Central memory CD8-positive, alpha-beta T cell (primary cell): ENCODE measurements around the gene NOSTRIN.
"Not testable (repeated sequence)": the region's sequence is repeated elsewhere in the genome, so short reads cannot be mapped to it uniquely, and the experiment has no call there.

ENCODE experiments used
- ATAC-seq: fragments of 150-1000 bp; cut with Tn5 transposase; replicated peaks from 2 replicates; pipeline ENCODE4 v1.10.0; 2022; ENCODE audit warnings: mild to moderate bottlenecking, moderate FRiP score, moderate number of reproducible peaks; ENCODE audit not compliant: poor library complexity, severe bottlenecking; ENCODE audit errors: extremely low read depth
- DNase-seq, 2 donors: peaks; one replicate each; pipeline ENCODE4 v3.0.0; 2021; ENCODE audit warnings: low spot score in 2 of 2
- H3K27ac Mint-ChIP-seq: one replicate; pipeline ENCODE4 v1.8.0; 2022; ENCODE audit warnings: low read depth, mild to moderate bottlenecking, moderate library complexity, mixed read lengths
- H3K27me3 Mint-ChIP-seq: one replicate; pipeline ENCODE4 v1.8.0; 2022; ENCODE audit warnings: mixed read lengths
- H3K36me3 Mint-ChIP-seq: one replicate; pipeline ENCODE4 v1.8.0; 2022; ENCODE audit warnings: mild to moderate bottlenecking, moderate library complexity, mixed read lengths; ENCODE audit not compliant: insufficient read depth
- H3K4me1 Mint-ChIP-seq: one replicate; pipeline ENCODE4 v1.8.0; 2022; ENCODE audit warnings: mixed read lengths
- H3K4me3 Mint-ChIP-seq: one replicate; pipeline ENCODE4 v1.8.0; 2022; ENCODE audit warnings: mild to moderate bottlenecking, moderate library complexity, mixed read lengths
- H3K9me3 Mint-ChIP-seq: one replicate; pipeline ENCODE4 v1.8.0; 2022; ENCODE audit warnings: mixed read lengths

Gene NOSTRIN

DNA sequence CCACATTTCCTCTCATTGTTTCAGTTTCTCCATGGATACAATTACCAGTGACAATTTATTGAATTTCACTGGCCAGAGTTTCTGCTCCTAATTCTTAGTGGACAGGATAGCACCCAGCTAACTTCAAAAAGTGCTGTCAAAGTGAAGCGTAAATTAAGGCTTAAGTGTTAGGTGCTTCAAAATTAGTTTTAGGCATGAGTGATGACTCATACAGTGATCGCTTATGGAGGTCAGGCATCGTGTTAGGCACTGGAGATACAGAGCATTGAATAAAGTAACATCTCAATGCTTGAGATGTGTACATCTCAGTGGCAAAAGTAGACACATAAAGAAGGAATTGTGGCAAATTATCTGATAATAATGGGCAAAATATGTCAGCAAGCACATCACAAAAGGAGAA is 40.8 kb downstream of the NOSTRIN start:
- Mint-ChIP-seq H3K4me1 (no peaks in the 10 kb centered on the region), H3K27me3 (no peaks in the 10 kb centered on the region), H3K27ac (no peak overlapping the region), H3K4me3 (no peak overlapping the region), H3K9me3 (no peaks in the 10 kb centered on the region), H3K36me3 (no peaks in the 10 kb centered on the region)
- DNase-seq: no peak
- no peak for ATAC-seq

DNA sequence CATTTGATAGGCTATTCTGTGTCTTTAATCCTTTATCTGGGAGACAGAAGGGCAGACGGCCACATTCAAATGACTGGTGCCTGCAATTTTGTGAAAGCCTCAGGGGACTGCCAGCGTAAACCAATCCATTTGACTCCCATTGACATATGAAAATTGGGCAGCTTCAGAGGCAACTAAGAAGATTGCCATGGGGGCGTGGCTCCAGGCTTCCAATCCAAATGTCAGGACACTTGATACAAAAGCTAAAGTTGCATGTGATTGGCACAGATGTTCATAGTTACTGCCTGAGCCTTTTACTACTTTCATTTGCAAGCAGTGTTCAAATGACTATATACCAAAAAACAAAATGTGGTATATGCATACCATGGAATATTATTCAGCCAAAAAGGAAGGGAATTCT is 45.8 kb downstream of the NOSTRIN start:
- DNase-seq (no peak), ATAC-seq (no peak)
- H3K27me3 Mint-ChIP-seq: no peaks in the 10 kb centered on the region
- H3K27ac Mint-ChIP-seq: no peak overlapping the region
- no peaks in the 10 kb centered on the region for H3K36me3 Mint-ChIP-seq
- no peak overlapping the region for H3K4me3 Mint-ChIP-seq
- no peaks in the 10 kb centered on the region for H3K4me1 Mint-ChIP-seq
- no peaks in the 10 kb centered on the region for H3K9me3 Mint-ChIP-seq

DNA sequence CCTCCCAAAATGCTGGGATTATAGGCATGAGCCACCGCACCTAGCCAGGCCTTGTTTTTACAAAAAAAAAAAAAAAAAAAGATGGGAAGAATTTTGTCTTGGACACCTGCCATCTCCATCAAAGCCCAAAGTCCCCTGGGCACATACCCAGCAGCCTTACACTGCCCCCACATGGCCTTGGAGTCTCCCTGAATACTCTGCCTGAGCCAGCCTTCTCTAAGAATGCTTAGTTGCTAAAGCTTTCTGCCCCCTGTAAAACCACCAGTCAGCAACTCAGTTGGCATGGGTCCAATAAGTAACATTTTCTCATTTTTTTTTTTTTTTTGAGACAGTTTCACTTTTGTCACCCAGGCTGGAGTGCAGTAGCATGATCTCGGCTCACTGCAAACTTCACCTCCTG is 47.2 kb downstream of the NOSTRIN start:
- no peaks in the 10 kb centered on the region for H3K4me1 Mint-ChIP-seq
- no peaks in the 10 kb centered on the region for H3K9me3 Mint-ChIP-seq
- no peak overlapping the region for H3K27ac Mint-ChIP-seq
- peak; percentile 19 for ATAC-seq
- DNase-seq: no peak
- no peaks in the 10 kb centered on the region for H3K27me3 Mint-ChIP-seq
- no peaks in the 10 kb centered on the region for H3K36me3 Mint-ChIP-seq
- no peak overlapping the region for H3K4me3 Mint-ChIP-seq

DNA sequence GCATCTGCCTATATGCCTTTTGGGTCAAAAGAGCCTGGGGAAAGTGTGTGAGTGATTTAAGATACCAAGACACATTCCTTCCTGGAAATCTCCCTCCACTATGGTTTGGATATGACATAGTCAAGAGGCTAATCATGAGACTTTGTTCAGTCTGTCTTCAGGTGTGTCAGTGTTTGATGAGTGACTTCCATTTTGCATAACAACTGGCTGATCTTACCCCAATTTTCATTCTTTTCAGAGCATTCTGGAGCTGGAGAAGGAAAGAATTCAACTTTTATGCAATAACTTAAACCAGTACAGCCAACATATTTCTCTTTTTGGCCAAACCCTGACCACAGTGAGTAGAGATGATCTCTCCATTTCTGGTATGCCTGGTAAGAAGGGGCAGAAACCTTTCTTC is 48.4 kb downstream of the NOSTRIN start:
- no peaks in the 10 kb centered on the region for H3K9me3 Mint-ChIP-seq
- no peak overlapping the region for H3K27ac Mint-ChIP-seq
- no peaks in the 10 kb centered on the region for H3K36me3 Mint-ChIP-seq
- no peaks in the 10 kb centered on the region for H3K4me1 Mint-ChIP-seq
- DNase-seq (no peak), ATAC-seq (no peak)
- H3K27me3 Mint-ChIP-seq: no peaks in the 10 kb centered on the region
- H3K4me3 Mint-ChIP-seq: no peak overlapping the region

DNA sequence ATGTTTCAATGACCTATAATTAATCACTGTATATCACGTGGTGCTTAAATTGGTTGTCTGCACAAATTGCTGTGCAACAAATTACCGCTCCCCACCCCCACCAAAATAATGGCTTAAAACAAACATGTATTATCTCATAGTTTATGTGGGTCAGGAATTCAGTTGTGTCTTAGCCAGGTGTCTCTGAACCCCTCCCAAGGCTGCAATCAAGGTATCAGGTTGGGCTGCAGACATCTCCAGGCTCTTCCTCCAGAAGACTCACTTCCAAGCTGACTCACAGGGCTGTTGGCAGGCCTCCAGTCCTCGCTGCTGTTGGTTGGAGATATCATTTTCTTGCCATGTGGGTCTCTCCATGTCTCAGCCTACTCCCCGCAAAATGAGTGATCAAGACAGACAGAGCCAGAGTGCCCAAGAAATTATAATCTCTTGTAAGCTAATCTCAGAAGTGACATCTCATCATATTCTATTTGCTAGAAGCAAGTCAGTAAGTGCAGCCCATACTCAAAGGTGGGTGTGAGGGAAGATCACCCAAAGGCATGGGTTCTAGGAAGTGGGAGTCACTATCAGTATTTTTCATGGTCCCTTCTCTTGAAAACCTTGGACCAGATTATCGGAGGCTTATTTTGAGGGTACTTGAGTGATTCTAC is 49.4 kb downstream of the NOSTRIN start:
- H3K4me1 Mint-ChIP-seq: no peaks in the 10 kb centered on the region
- ATAC-seq: no peak
- no peaks in the 10 kb centered on the region for H3K27me3 Mint-ChIP-seq
- no peak overlapping the region for H3K27ac Mint-ChIP-seq
- no peak overlapping the region for H3K4me3 Mint-ChIP-seq
- no peak for DNase-seq
- no peaks in the 10 kb centered on the region for H3K9me3 Mint-ChIP-seq
- H3K36me3 Mint-ChIP-seq: no peaks in the 10 kb centered on the region

DNA sequence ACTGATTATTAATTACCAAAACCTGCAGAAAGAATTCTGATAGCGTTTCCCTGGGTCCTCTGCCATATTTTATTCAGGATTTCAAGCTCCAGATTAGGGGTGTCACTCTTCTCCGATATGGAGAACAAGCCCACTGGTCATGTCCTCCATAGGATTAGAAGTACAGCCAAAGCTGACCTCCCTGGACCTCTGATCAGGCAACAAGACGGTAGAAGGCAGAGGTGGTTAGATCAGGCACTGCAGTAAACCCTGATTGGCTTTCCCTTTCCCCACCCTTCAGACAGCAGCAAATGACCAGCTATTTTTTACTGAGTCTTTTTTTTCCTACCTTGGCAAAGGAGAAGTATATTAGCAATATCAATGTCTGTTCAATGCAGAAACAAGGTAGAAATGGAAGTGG is 50.0 kb downstream of the NOSTRIN start:
- no peaks in the 10 kb centered on the region for H3K9me3 Mint-ChIP-seq
- no peaks in the 10 kb centered on the region for H3K4me1 Mint-ChIP-seq
- H3K4me3 Mint-ChIP-seq: no peak overlapping the region
- no peak overlapping the region for H3K27ac Mint-ChIP-seq
- no peaks in the 10 kb centered on the region for H3K27me3 Mint-ChIP-seq
- DNase-seq (no peak), ATAC-seq (no peak)
- no peaks in the 10 kb centered on the region for H3K36me3 Mint-ChIP-seq

DNA sequence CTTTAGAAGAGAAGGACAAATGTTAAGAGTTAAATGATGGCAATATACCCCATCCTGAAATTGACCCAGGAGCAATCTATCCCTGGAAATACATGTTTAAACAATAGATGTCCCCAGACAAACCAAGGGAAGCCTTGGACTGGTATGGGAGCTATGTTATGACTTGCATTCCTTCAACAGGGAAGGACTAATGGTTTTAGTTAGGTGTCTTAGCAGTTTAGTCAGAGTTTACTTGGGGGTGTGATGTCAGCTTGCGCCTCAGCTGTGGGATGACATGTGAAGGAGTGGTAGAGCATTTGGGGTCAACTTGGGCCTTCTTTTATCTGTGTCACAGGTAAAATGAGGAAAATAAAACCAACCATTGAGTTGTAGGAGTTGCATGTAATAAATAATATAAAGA is 51.0 kb downstream of the NOSTRIN start:
- no peak for DNase-seq
- Mint-ChIP-seq H3K4me1 (no peaks in the 10 kb centered on the region), H3K9me3 (no peaks in the 10 kb centered on the region), H3K4me3 (no peak overlapping the region), H3K27ac (no peak overlapping the region), H3K36me3 (no peaks in the 10 kb centered on the region), H3K27me3 (no peaks in the 10 kb centered on the region)
- ATAC-seq: no peak

DNA sequence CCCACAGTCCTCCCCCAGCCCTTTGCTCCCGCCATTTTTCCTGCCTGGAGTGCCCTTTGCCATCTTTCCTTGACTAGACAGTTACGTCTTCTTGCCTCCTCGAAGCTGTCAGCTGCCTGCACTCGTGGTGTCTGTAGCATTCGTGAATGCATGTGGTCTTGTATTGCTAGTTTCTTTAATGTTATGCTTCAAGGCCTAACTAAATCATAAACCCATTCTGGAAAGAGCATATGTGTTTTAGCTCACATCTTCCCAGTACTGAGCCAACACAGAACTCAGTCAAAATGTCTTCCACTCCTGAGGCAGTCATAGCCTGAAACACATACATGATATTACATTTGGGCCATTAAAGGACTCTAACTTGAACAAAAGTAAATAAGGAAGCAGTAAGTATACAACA is 52.2 kb downstream of the NOSTRIN start:
- Mint-ChIP-seq H3K9me3 (no peaks in the 10 kb centered on the region), H3K4me3 (no peak overlapping the region), H3K27me3 (no peaks in the 10 kb centered on the region), H3K36me3 (no peaks in the 10 kb centered on the region), H3K4me1 (no peaks in the 10 kb centered on the region), H3K27ac (no peak overlapping the region)
- no peak for DNase-seq
- no peak for ATAC-seq

DNA sequence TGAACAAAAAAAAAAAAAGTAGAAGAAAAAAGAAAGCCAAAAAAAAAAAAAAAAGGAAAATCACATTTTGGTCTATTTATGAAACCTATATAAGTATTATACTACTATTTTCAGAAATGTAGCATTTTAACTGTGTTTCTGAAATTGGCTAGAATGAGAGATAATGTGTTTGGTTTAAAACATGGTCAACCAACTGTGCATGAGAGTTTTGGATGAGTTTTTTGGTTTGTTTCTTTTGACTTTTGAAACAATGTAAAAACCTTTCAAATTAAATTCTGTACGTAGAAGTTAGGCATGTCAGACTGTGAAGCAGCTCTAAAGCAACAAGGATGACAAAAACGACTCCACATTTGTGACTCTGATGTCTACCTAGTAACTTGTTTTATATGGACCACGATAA is 53.2 kb downstream of the NOSTRIN start:
- H3K4me1 Mint-ChIP-seq: no peaks in the 10 kb centered on the region
- no peaks in the 10 kb centered on the region for H3K36me3 Mint-ChIP-seq
- H3K27ac Mint-ChIP-seq: no peak overlapping the region
- H3K27me3 Mint-ChIP-seq: no peaks in the 10 kb centered on the region
- DNase-seq (no peak), ATAC-seq (no peak)
- H3K4me3 Mint-ChIP-seq: no peak overlapping the region
- no peaks in the 10 kb centered on the region for H3K9me3 Mint-ChIP-seq

DNA sequence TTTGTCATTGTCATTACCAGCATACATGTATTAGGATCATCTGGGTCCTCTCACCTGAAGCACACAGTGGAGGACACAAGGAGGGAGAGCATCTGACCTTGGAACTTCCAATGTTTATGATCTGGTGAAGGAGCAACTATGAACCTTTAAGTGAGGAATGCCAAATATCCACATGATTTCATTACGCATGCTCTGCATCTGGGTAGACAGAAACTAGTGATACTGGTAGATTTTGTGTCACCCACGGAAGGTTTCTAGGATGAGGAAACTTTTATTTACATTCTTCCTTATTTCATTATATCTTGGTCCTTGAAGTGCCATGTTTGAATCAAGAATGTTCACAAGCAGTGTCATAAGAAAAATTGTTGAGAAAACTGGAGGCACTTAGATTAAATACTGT is 55.7 kb downstream of the NOSTRIN start:
- Mint-ChIP-seq H3K4me1 (no peaks in the 10 kb centered on the region), H3K27me3 (no peaks in the 10 kb centered on the region), H3K36me3 (no peaks in the 10 kb centered on the region), H3K4me3 (no peak overlapping the region), H3K27ac (no peak overlapping the region), H3K9me3 (no peaks in the 10 kb centered on the region)
- DNase-seq (no peak), ATAC-seq (no peak)

DNA sequence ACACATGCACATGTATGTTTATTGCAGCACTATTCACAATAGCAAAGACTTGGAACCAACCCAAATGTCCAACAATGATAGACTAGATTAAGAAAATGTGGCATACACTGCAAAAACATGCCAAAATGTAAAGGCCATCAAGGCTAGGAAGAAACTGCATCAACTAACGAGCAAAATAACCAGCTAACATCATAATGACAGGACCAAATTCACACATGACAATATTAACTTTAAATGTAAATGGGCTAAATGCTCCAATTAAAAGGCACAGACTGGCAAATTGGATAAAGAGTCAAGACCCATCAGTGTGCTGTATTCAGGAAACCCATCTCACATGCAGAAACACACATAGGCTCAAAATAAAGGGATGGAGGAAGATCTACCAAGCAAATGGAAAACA is 64.7 kb downstream of the NOSTRIN start:
- not testable (repeated sequence) for DNase-seq, H3K4me3 Mint-ChIP-seq, H3K4me1 Mint-ChIP-seq, H3K27me3 Mint-ChIP-seq, H3K36me3 Mint-ChIP-seq, ATAC-seq, H3K27ac Mint-ChIP-seq, H3K9me3 Mint-ChIP-seq

DNA sequence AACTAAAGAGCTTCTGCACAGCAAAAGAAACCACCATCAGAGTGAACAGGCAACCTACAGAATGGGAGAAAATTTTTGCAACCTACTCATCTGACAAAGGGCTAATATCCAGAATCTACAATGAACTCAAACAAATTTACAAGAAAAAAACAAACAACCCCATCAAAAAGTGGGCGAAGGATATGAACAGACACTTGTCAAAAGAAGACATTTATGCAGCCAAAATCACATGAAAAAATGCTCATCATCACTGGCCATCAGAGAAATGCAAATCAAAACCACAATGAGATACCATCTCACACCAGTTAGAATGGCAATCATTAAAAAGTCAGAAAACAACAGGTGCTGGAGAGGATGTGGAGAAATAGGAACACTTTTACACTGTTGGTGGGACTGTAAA is 67.9 kb downstream of the NOSTRIN start:
- H3K27me3 Mint-ChIP-seq, H3K27ac Mint-ChIP-seq, H3K9me3 Mint-ChIP-seq, ATAC-seq, H3K36me3 Mint-ChIP-seq, DNase-seq, H3K4me1 Mint-ChIP-seq, H3K4me3 Mint-ChIP-seq: not testable (repeated sequence)

DNA sequence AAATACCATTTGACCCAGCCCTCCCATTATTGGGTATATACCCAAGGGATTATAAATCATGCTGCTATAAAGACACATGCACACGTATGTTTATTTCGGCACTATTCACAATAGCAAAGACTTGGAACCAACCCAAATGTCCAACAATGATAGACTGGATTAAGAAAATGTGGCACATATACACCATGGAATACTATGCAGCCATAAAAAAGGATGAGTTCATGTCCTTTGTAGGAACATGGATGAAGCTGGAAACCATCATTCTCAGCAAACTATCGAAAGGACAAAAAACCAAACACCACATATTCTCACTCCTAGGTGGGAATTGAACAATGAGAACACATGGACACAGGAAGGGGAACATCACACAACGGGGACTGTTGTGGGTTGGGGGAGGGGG is 68.4 kb downstream of the NOSTRIN start:
- not testable (repeated sequence) for DNase-seq, H3K27ac Mint-ChIP-seq, ATAC-seq, H3K4me3 Mint-ChIP-seq, H3K4me1 Mint-ChIP-seq, H3K36me3 Mint-ChIP-seq, H3K9me3 Mint-ChIP-seq, H3K27me3 Mint-ChIP-seq
